ENCODE results near the gene STX8.

STX8 gene

GRCh38 chr17:9209347-9209746 lies 366.3 kb downstream of the STX8 start:
- no peaks in the 10 kb centered on the region for H3K79me2 ChIP-seq (ENCODE audit: control insufficient read depth, insufficient read depth, low read length, poor library complexity)
- peaks cover 8% of the 10 kb centered on the region for H3K9me3 ChIP-seq (ENCODE audit: insufficient read depth, low read depth, low read length)
- H3K4me1 ChIP-seq (ENCODE audit: control insufficient read depth in 1 of 2, insufficient read depth in 2 of 2, low read length in 2 of 2), result no peaks in the 10 kb centered on the region
- no peak overlapping the region for H3K4me2 ChIP-seq (ENCODE audit: low read length)
- H4K91ac ChIP-seq (ENCODE audit: low read depth, low read length), result no peak overlapping the region
- no peak overlapping the region for H2AK5ac ChIP-seq (ENCODE audit: low read length)
- no CpG with 5 or more reads among the region's 5 CpGs for WGBS (ENCODE audit: extremely low coverage, insufficient coverage, insufficient read length)
- H2BK12ac ChIP-seq (ENCODE audit: low read length), result no peak overlapping the region
- no peak overlapping the region for H4K12ac ChIP-seq (ENCODE audit: low read depth, low read length)
- H2BK5ac ChIP-seq (ENCODE audit: low read depth, low read length, poor library complexity), result no peak overlapping the region
- no peak for DNase-seq
- H3K27me3 ChIP-seq (ENCODE audit: insufficient read depth, low read length), result no peaks in the 10 kb centered on the region
- no peak overlapping the region for H4K8ac ChIP-seq (ENCODE audit: low read depth, low read length)
- H2AFZ ChIP-seq (ENCODE audit: insufficient read depth, low read length, poor library complexity), result no peak overlapping the region
- H3K4ac ChIP-seq (ENCODE audit: low read depth, low read length), result no peak overlapping the region
- no peak overlapping the region for H2BK120ac ChIP-seq (ENCODE audit: insufficient read depth, low read length, poor library complexity)
- H3K36me3 ChIP-seq (ENCODE audit: control insufficient read depth in 1 of 2, insufficient read depth in 2 of 2, low read length in 2 of 2), result no peaks in the 10 kb centered on the region
- H3K14ac ChIP-seq (ENCODE audit: low read length), result no peak overlapping the region
- no peak overlapping the region for H3K18ac ChIP-seq (ENCODE audit: low read length)
- no peak overlapping the region for H3K9ac ChIP-seq (ENCODE audit: low read length)
- H3K4me3 ChIP-seq (ENCODE audit: low read depth, low read length), result no peak overlapping the region
- H3K27ac ChIP-seq (ENCODE audit: low read depth, low read length), result no peak overlapping the region
- H3K23ac ChIP-seq (ENCODE audit: low read length), result no peak overlapping the region
- no peaks in the 10 kb centered on the region for H3K79me1 ChIP-seq (ENCODE audit: low read length)

GRCh38 chr17:9208381-9209105 lies 367.1 kb downstream of the STX8 start:
- Histone ChIP-seq H3K36me3 (ENCODE audit: control insufficient read depth in 1 of 2, insufficient read depth in 2 of 2, low read length in 2 of 2) (no peaks in the 10 kb centered on the region), H3K9me3 (ENCODE audit: insufficient read depth, low read depth, low read length) (peaks cover 8% of the 10 kb centered on the region), H3K9ac (ENCODE audit: low read length) (no peak overlapping the region), H3K4me2 (ENCODE audit: low read length) (no peak overlapping the region), H3K4me3 (ENCODE audit: low read depth, low read length) (no peak overlapping the region), H3K4ac (ENCODE audit: low read depth, low read length) (no peak overlapping the region), H3K18ac (ENCODE audit: low read length) (no peak overlapping the region), H4K8ac (ENCODE audit: low read depth, low read length) (no peak overlapping the region), H3K27me3 (ENCODE audit: insufficient read depth, low read length) (no peaks in the 10 kb centered on the region), H4K12ac (ENCODE audit: low read depth, low read length) (no peak overlapping the region), H3K14ac (ENCODE audit: low read length) (no peak overlapping the region), H4K91ac (ENCODE audit: low read depth, low read length) (no peak overlapping the region), H2BK5ac (ENCODE audit: low read depth, low read length, poor library complexity) (no peak overlapping the region), H3K79me2 (ENCODE audit: control insufficient read depth, insufficient read depth, low read length, poor library complexity) (no peaks in the 10 kb centered on the region), H2AFZ (ENCODE audit: insufficient read depth, low read length, poor library complexity) (no peak overlapping the region), H3K4me1 (ENCODE audit: control insufficient read depth in 1 of 2, insufficient read depth in 2 of 2, low read length in 2 of 2) (no peaks in the 10 kb centered on the region), H3K79me1 (ENCODE audit: low read length) (no peaks in the 10 kb centered on the region), H2BK120ac (ENCODE audit: insufficient read depth, low read length, poor library complexity) (no peak overlapping the region), H3K27ac (ENCODE audit: low read depth, low read length) (no peak overlapping the region), H2BK12ac (ENCODE audit: low read length) (no peak overlapping the region), H3K23ac (ENCODE audit: low read length) (no peak overlapping the region), H2AK5ac (ENCODE audit: low read length) (no peak overlapping the region)
- no peak for DNase-seq
- no CpG with 5 or more reads among the region's 10 CpGs for WGBS (ENCODE audit: extremely low coverage, insufficient coverage, insufficient read length)

DNA sequence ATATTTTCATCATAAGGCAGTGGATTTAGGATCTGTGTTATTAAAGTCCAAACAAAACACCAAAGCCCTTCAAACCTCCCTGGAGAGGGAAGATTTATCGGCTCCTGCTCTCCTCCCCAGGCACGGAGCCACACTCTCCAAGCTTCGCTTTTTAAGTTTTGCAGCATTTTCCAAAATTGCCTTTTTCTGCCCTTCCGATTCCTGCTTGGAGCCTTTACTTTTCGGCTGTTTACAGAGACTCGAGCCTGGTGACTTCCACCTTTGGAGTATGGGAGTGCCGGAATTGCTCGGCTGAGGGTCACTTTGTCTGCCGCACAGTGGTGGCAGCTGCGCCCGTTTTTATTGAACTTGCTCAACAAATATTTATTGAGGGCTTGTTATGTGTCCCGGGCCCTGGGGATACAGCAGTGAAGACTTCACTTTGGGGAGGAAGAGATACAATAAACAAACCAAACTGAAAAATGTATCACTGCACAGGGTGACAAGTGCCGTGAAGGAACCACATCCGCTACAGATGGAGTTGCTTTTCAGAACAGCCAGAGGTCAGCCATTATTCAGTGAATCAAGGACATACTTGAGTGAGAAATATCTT lies 368.8 kb downstream of the STX8 start:
- Histone ChIP-seq H2AK5ac (ENCODE audit: low read length) (no peak overlapping the region), H3K79me1 (ENCODE audit: low read length) (no peaks in the 10 kb centered on the region), H3K9ac (ENCODE audit: low read length) (no peak overlapping the region), H3K4ac (ENCODE audit: low read depth, low read length) (no peak overlapping the region), H2BK5ac (ENCODE audit: low read depth, low read length, poor library complexity) (no peak overlapping the region), H3K14ac (ENCODE audit: low read length) (no peak overlapping the region), H3K18ac (ENCODE audit: low read length) (no peak overlapping the region), H3K9me3 (ENCODE audit: insufficient read depth, low read depth, low read length) (peaks cover 8% of the 10 kb centered on the region), H3K79me2 (ENCODE audit: control insufficient read depth, insufficient read depth, low read length, poor library complexity) (no peaks in the 10 kb centered on the region), H3K27me3 (ENCODE audit: insufficient read depth, low read length) (no peaks in the 10 kb centered on the region), H2BK12ac (ENCODE audit: low read length) (no peak overlapping the region), H3K23ac (ENCODE audit: low read length) (no peak overlapping the region), H3K4me3 (ENCODE audit: low read depth, low read length) (no peak overlapping the region), H2BK120ac (ENCODE audit: insufficient read depth, low read length, poor library complexity) (no peak overlapping the region), H3K4me1 (ENCODE audit: control insufficient read depth in 1 of 2, insufficient read depth in 2 of 2, low read length in 2 of 2) (no peaks in the 10 kb centered on the region), H3K36me3 (ENCODE audit: control insufficient read depth in 1 of 2, insufficient read depth in 2 of 2, low read length in 2 of 2) (no peaks in the 10 kb centered on the region), H4K8ac (ENCODE audit: low read depth, low read length) (no peak overlapping the region), H3K4me2 (ENCODE audit: low read length) (no peak overlapping the region), H2AFZ (ENCODE audit: insufficient read depth, low read length, poor library complexity) (no peak overlapping the region), H3K27ac (ENCODE audit: low read depth, low read length) (no peak overlapping the region), H4K91ac (ENCODE audit: low read depth, low read length) (no peak overlapping the region), H4K12ac (ENCODE audit: low read depth, low read length) (no peak overlapping the region)
- DNase-seq, result no peak
- no CpG with 5 or more reads among the region's 14 CpGs for WGBS (ENCODE audit: extremely low coverage, insufficient coverage, insufficient read length)

GRCh38 chr17:9206410-9206703 lies 369.3 kb downstream of the STX8 start:
- Histone ChIP-seq H3K18ac (ENCODE audit: low read length) (no peak overlapping the region), H4K8ac (ENCODE audit: low read depth, low read length) (no peak overlapping the region), H3K9ac (ENCODE audit: low read length) (no peak overlapping the region), H2AFZ (ENCODE audit: insufficient read depth, low read length, poor library complexity) (no peak overlapping the region), H3K79me1 (ENCODE audit: low read length) (no peaks in the 10 kb centered on the region), H3K9me3 (ENCODE audit: insufficient read depth, low read depth, low read length) (peaks cover 8% of the 10 kb centered on the region), H3K4me1 (ENCODE audit: control insufficient read depth in 1 of 2, insufficient read depth in 2 of 2, low read length in 2 of 2) (no peaks in the 10 kb centered on the region), H3K4me2 (ENCODE audit: low read length) (no peak overlapping the region), H3K14ac (ENCODE audit: low read length) (no peak overlapping the region), H2BK12ac (ENCODE audit: low read length) (no peak overlapping the region), H3K4me3 (ENCODE audit: low read depth, low read length) (no peak overlapping the region), H4K12ac (ENCODE audit: low read depth, low read length) (no peak overlapping the region), H3K23ac (ENCODE audit: low read length) (no peak overlapping the region), H3K36me3 (ENCODE audit: control insufficient read depth in 1 of 2, insufficient read depth in 2 of 2, low read length in 2 of 2) (no peaks in the 10 kb centered on the region), H3K27me3 (ENCODE audit: insufficient read depth, low read length) (no peaks in the 10 kb centered on the region), H4K91ac (ENCODE audit: low read depth, low read length) (no peak overlapping the region), H2BK120ac (ENCODE audit: insufficient read depth, low read length, poor library complexity) (no peak overlapping the region), H3K4ac (ENCODE audit: low read depth, low read length) (no peak overlapping the region), H2BK5ac (ENCODE audit: low read depth, low read length, poor library complexity) (no peak overlapping the region), H3K27ac (ENCODE audit: low read depth, low read length) (no peak overlapping the region), H2AK5ac (ENCODE audit: low read length) (no peak overlapping the region), H3K79me2 (ENCODE audit: control insufficient read depth, insufficient read depth, low read length, poor library complexity) (no peaks in the 10 kb centered on the region)
- WGBS (ENCODE audit: extremely low coverage, insufficient coverage, insufficient read length), result no CpG with 5 or more reads among the region's 8 CpGs
- no peak for DNase-seq
